Psoas muscle (tissue), 8 donors: ENCODE measurements around the gene EPHA2. TPM values are rescaled to one million over a fixed set of nuclear protein-coding genes. Genes with fewer than 3 reads are reported as not detected.
A peak's percentile ranks its signal among the peaks of the same experiment; 100 is the strongest.

Experiments
- ATAC-seq, 4 donors: fragments of 200-7000 bp; cut with Tn5 transposase; one replicate each; pipeline ENCODE4 v1.9.1; 2020; ENCODE audit warnings: moderate library complexity in 3 of 4, mild to moderate bottlenecking in 2 of 4
- DNase-seq, 2 donors: peaks; one replicate each; pipeline ENCODE4 v3.0.0-alpha.2; 2020
- H3K27ac ChIP-seq: fragments of 200-600 bp; one replicate; pipeline ENCODE4 v1.8.0; 2022
- H3K27me3 ChIP-seq, 3 donors: fragments of 200-600 bp in 1 of 3; one replicate each; pipeline versions ENCODE4 v1.6.1 to v1.8.0; 2013 to 2022; ENCODE audit warnings: low read length in 2 of 3, mild to moderate bottlenecking in 2 of 3, moderate library complexity in 1 of 3; ENCODE audit not compliant: insufficient read depth in 3 of 3
- H3K36me3 ChIP-seq, 2 donors: fragments of 200-600 bp in 1 of 2; one replicate each; pipeline versions ENCODE4 v1.6.1 to v1.8.0; 2013 to 2022; ENCODE audit warnings: low read depth in 1 of 2, mild to moderate bottlenecking in 1 of 2, moderate library complexity in 1 of 2; ENCODE audit not compliant: insufficient read depth in 1 of 2
- H3K4me1 ChIP-seq: fragments of 200-600 bp; one replicate; pipeline ENCODE4 v1.8.0; 2022
- H3K4me3 ChIP-seq: fragments of 200-600 bp; one replicate; pipeline ENCODE4 v1.8.0; 2022; ENCODE audit warnings: mild to moderate bottlenecking
- H3K9me3 ChIP-seq: fragments of 200-600 bp; one replicate; pipeline ENCODE4 v1.8.0; 2022
- CTCF ChIP-seq: fragments of 200-600 bp; IDR thresholded peaks from one replicate; pipeline ENCODE4 v1.8.0; 2022; ENCODE audit warnings: antibody characterized with exemption
- WGBS, 3 donors: extraction: QIAGEN DNeasy Blood & Tissue Kit; methylation state at CpG; one replicate each; pipeline versions ENCODE4 v1.1.6 to v1.1.7; 2013; 5-methylcytosine and 5-hydroxymethylcytosine counted together
- intact Hi-C, 2 donors: fragments of 100-400 bp; cut with DNase I; formaldehyde crosslinking; loops; one replicate each; pipeline versions ENCODE4 v1.11.0 to v1.14.2; 2022
- polyA plus RNA-seq, 3 donors: library from polyadenylated mRNA; stranded (reverse); fragments of 200-250 nt; gene quantifications; one replicate each; pipeline ENCODE4 v1.2.3, GENCODE V29; 2013
- total RNA-seq, 4 donors: library from RNA; stranded (reverse); fragmentation: NEBNext Ultra II Directional in 2 of 4; extraction: Animal tissue kit (Norgen Biotek cat#: 25700) in 2 of 4; gene quantifications; one replicate each; pipeline versions ENCODE4 v1.2.1 to v1.2.4, GENCODE V29; 2021 to 2023
- donor health status: healthy with polysubstance abuse.
- donor health status: DM: no; HTN: no; CAD: no; lungs with moderate emphysema.
- donor health status: Bipolar disorder and iron deficiency.
- donor health status: healthy.
- donor health status: DM: yes; HTN: yes; CAD: no.
- donor health status: DM: no; HTN: no; CAD: no.
- donor health status: DM: no; HTN: no; CAD: no.
- donor health status: DM: yes; HTN: yes; CAD: no.

EPHA2 gene
- total and polyA plus RNA-seq, 7 donors, result 1.3 to 8.0 (median 3.2) TPM

- no peak for TF ChIP-seq CTCF
- no peak for DNase-seq
Observed at GRCh38 chr1:16114527-16115467, 41.1 kb downstream of the EPHA2 start.

GRCh38 chr1:16112596-16113555, 43.0 kb downstream of the EPHA2 start:
- no peak for ATAC-seq

More at GRCh38 chr1:16114527-16115467, 41.1 kb downstream of the EPHA2 start:
- no peaks in the 10 kb centered on the region for H3K36me3 ChIP-seq
- no peak for ATAC-seq
- H3K4me1 ChIP-seq, result no peaks in the 10 kb centered on the region
- intact Hi-C loops, result no loop called here
- H3K4me3 ChIP-seq, result no peak overlapping the region
- H3K9me3 ChIP-seq, result no peaks in the 10 kb centered on the region
- peaks cover 0 to 3% (median 0%) of the 10 kb centered on the region in 3 donors for H3K27me3 ChIP-seq
- no peak overlapping the region for H3K27ac ChIP-seq
- 83 to 86% (median 84%) methylated on average over 23 of the region's 23 CpGs for WGBS, 3 donors

GRCh38 chr1:16111771-16112595, 43.9 kb downstream of the EPHA2 start:
- H3K9me3 ChIP-seq, result peaks cover 5% of the 10 kb centered on the region
- peaks cover 0 to 3% (median 0%) of the 10 kb centered on the region in 3 donors for H3K27me3 ChIP-seq
- TF ChIP-seq CTCF, result no peak
- no peaks in the 10 kb centered on the region for H3K36me3 ChIP-seq
- DNase-seq (no peak), ATAC-seq (peak in 2 of 4 donors; percentile 37 to 39)
- 58 to 75% (median 59%) methylated on average over 15 of the region's 15 CpGs for WGBS, 3 donors
- no peak overlapping the region for H3K27ac ChIP-seq
- intact Hi-C loops, result no loop called here
- H3K4me3 ChIP-seq, result no peak overlapping the region
- no peaks in the 10 kb centered on the region for H3K4me1 ChIP-seq

More at GRCh38 chr1:16112596-16113555, 43.0 kb downstream of the EPHA2 start:
- no peak overlapping the region for H3K27ac ChIP-seq
- peaks cover 0 to 3% (median 0%) of the 10 kb centered on the region in 3 donors for H3K27me3 ChIP-seq
- no peak overlapping the region for H3K4me3 ChIP-seq
- TF ChIP-seq CTCF, result no peak
- no peaks in the 10 kb centered on the region for H3K4me1 ChIP-seq
- DNase-seq, result no peak
- no peaks in the 10 kb centered on the region for H3K36me3 ChIP-seq
- H3K9me3 ChIP-seq, result peaks cover 5% of the 10 kb centered on the region
- intact Hi-C loops, result no loop called here
- WGBS, 3 donors, result 63 to 68% (median 65%) methylated on average over 14 of the region's 14 CpGs

- H3K4me3 ChIP-seq, result no peak overlapping the region
- WGBS, 3 donors, result 93 to 99% (median 96%) methylated on average over 7 of the region's 7 CpGs
Observed at GRCh38 chr1:16110884-16111283, 45.0 kb downstream of the EPHA2 start.

More at GRCh38 chr1:16110884-16111283, 45.0 kb downstream of the EPHA2 start:
- intact Hi-C loops, result no loop called here
- H3K9me3 ChIP-seq, result peaks cover 5% of the 10 kb centered on the region
- ATAC-seq (no peak), DNase-seq (no peak)
- no peak overlapping the region for H3K27ac ChIP-seq
- no peaks in the 10 kb centered on the region for H3K4me1 ChIP-seq
- no peak for TF ChIP-seq CTCF
- H3K27me3 ChIP-seq, result peaks cover 0 to 3% (median 0%) of the 10 kb centered on the region in 3 donors
- no peaks in the 10 kb centered on the region for H3K36me3 ChIP-seq
